ENCODE data around the gene HBM. TPM values are rescaled to one million over a fixed set of nuclear protein-coding genes. Genes with fewer than 3 reads are reported as not detected.
"Not testable (repeated sequence)": the region's sequence is repeated elsewhere in the genome, so short reads cannot be mapped to it uniquely, and the experiment has no call there.

HBM gene
- total RNA-seq, 1 experiment from 2014 or later = not detected

DNA sequence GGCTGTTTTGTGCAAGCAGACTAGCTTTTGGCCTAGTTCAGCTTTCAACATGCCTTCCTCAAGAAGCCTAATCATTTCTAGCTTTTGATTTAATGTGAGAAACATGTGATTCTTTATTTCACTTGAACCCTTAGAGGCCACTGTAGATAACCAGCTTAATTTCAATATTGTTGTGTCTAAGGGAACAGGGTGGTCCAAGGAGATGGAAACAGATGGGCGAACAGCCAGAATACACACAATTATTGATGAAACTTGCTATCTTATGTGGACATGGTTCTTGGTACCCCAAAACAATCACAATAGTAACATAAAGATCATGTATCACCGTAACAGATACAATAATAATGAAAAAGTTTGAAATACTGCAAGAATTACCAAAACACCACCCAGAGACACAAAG is 32.1 kb upstream of the HBM start:
- Histone ChIP-seq H3K27me3 (no peaks in the 10 kb centered on the region), H3K4me3 (no peak overlapping the region), H3K36me3 (no peaks in the 10 kb centered on the region), H3K9me3 (replicated peaks) (no peaks in the 10 kb centered on the region), H3K4me1 (no peaks in the 10 kb centered on the region), H3K27ac (no peak overlapping the region)
- no peak for DNase-seq

DNA sequence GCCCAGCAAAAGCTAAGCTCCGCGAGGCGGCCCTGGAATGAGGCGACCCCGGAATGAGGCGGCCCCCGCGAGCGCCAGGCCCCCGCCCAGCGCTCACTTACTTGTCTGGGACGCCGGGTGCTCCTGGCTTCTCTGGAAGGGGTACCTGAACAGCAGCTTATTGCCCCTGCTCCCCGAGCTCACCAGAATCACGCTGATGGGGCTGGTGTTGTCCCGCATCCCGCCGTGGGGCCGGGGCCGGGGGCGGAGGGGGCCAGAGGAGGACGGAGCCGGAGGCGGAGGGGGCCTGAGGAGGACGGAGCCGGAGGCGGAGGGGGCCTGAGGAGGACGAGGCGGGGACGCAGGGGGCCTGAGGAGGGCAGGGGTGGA is 27.7 kb upstream of the HBM start:
- peak overlapping the region; percentile 52 for H3K27ac ChIP-seq
- DNase-seq = peak; percentile 27 to 44
- H3K36me3 ChIP-seq = no peaks in the 10 kb centered on the region
- H3K4me3 ChIP-seq = peak overlapping the region; percentile 70
- H3K9me3 ChIP-seq (replicated peaks) = no peaks in the 10 kb centered on the region
- no peaks in the 10 kb centered on the region for H3K27me3 ChIP-seq
- H3K4me1 ChIP-seq = no peaks in the 10 kb centered on the region

DNA sequence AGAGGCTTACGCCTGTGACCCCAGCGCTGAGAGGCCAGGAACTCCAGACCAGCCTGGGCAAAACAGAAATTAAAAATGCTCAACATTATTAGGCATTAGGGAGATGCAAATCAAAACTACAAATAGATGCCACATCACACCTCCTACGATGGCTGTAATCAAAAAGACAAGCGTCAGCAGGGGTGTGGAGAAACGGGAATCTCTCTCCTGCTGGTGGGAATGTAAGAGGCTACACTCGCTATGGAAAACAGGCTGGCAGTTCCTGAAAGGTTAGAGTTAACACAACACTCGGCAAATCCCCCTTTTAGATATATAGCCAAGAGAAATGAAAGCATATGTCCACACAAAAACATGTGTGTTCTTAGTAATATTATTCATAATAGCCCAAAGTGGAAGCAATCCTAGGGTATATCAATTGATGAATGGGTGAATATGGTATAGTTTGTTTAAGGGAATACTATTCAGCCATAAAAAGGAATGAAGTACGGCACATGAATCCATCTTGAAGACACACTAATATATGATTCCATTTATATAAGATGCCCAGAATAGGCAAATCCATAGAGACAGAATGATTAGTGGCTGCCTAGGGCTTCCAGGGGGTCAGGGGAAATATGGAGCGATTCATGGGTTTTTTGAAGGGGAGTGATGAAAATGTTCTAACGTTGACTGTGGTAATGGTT is 25.5 kb upstream of the HBM start:
- no peaks in the 10 kb centered on the region for H3K36me3 ChIP-seq
- no peaks in the 10 kb centered on the region for H3K27me3 ChIP-seq
- no peak for DNase-seq
- no peaks in the 10 kb centered on the region for H3K4me1 ChIP-seq
- no peaks in the 10 kb centered on the region for H3K9me3 ChIP-seq (replicated peaks)
- H3K27ac ChIP-seq = no peak overlapping the region
- H3K4me3 ChIP-seq = no peak overlapping the region

DNA sequence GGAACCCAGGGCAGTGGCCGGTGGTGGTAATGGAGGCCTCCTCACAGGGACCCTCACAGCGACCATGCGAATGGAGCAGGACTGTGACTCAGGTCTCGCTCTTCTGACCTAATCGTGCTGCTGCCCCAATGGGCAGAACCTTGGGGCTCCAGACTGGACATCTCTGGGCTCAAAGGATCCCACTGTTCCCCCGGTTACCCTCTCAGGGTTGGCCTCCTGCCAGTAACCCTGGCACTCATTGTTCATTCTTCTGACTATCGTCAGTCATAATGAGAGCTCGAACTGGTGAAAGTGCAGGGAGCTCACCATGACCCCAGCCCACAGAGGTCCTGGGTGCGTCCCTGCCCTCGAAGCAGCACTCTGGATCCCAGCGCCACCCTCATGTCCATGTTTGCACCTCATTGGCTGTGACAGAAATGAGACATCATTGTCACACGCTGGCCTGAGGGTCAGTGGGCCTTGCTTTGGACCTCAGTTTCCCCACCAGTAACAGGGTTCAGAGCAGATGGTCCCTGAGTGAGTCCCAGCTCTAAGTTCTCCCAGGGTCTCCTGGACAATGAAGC is 23.3 kb upstream of the HBM start:
- H3K27ac ChIP-seq = no peak overlapping the region
- H3K4me3 ChIP-seq = no peak overlapping the region
- no peaks in the 10 kb centered on the region for H3K27me3 ChIP-seq

DNA sequence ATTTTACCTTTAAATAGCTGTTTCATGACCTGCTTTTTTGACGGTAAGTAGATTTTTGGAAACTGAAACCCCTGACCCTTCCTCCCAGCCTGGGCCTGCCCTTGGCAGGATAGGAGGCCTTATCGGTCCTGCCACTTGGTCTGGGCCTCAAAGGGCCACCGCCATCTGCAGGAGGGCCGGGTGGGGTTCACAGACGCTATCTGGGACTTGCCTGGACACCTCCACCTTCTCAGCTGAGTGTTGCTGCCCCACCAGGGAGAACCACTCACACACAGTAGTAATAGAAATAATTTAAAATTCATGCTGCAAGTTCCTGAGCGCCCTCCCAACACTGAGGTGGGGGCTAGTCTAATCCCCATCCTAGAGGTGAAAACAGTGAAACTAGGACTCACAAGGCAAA is 22.7 kb upstream of the HBM start:
- no peak overlapping the region for H3K27ac ChIP-seq
- no peaks in the 10 kb centered on the region for H3K4me1 ChIP-seq
- no peaks in the 10 kb centered on the region for H3K9me3 ChIP-seq (replicated peaks)
- H3K4me3 ChIP-seq = no peak overlapping the region
- H3K36me3 ChIP-seq = no peaks in the 10 kb centered on the region
- H3K27me3 ChIP-seq = no peaks in the 10 kb centered on the region
- DNase-seq = no peak

More for the DNA sequence above, 23.3 kb upstream of the HBM start:
- Histone ChIP-seq H3K36me3 (no peaks in the 10 kb centered on the region), H3K9me3 (replicated peaks) (no peaks in the 10 kb centered on the region), H3K4me1 (no peaks in the 10 kb centered on the region)
- no peak for DNase-seq

DNA sequence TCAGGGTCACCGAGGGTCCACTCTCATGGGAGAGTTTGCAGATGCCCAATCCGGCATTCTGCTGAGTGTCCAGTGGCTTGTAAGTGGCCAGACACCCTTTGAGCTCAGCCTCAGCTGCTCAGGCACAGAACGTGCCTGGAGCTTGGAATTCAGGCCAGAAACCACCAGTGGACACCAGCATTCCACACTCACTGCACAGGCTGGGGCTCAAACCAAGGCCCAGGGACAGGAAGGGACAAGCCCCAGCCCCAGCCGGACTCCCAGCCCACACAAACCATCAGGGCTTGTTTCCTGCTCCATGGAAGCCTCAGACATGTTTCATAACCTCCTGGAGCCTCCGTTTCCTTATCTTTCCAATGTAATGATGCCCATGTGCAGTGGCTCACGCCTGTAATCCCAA is 22.3 kb upstream of the HBM start:
- no peaks in the 10 kb centered on the region for H3K27me3 ChIP-seq
- no peak for DNase-seq
- no peaks in the 10 kb centered on the region for H3K4me1 ChIP-seq
- H3K36me3 ChIP-seq = no peaks in the 10 kb centered on the region
- H3K9me3 ChIP-seq (replicated peaks) = no peaks in the 10 kb centered on the region
- no peak overlapping the region for H3K27ac ChIP-seq
- no peak overlapping the region for H3K4me3 ChIP-seq

DNA sequence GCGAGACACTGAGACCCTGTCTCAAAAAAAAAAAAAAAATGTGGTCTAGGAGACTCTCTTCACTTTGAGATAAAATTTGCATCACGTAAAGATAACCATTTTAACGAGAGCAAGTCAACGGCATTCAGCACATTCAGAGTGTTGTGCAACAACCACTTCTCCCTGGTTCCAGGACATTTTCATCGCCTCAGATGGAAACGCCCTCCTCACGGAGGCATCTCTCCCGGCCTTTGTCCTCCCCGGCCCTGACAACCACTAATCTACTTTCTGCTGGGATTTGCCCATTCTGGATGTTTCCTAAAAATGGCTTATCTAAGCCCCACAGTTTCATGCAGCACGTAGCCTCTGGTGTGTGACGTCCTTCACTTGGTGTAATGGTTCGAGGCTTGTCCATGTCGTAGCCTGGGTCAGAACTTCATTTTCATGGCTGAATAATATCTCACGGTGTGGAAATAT is 21.0 kb upstream of the HBM start:
- no peaks in the 10 kb centered on the region for H3K36me3 ChIP-seq
- no peaks in the 10 kb centered on the region for H3K9me3 ChIP-seq (replicated peaks)
- DNase-seq = no peak

DNA sequence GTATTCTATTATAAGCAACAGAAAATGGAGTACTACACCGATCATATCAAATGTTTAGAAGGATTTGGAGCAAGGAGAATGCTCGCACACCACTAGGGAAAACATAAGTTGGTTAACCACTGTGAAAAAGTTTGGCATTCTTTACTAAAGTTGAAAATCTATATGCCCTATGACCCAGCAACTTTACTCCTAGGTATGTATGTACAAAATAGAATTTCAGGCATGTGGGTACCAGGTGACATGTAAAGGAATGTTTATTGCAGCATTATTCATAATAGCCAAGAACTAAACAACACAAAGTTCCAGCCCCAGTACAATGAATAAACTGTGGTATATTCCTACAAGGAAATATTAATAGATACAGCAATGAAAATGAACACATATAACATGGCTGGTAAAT is 19.1 kb upstream of the HBM start:
- H3K27ac ChIP-seq = no peak overlapping the region
- H3K4me1 ChIP-seq = peaks cover 5% of the 10 kb centered on the region; the same call in 1 of the 2 replicates
- no peaks in the 10 kb centered on the region for H3K27me3 ChIP-seq
- H3K36me3 ChIP-seq = no peaks in the 10 kb centered on the region
- DNase-seq = no peak
- H3K4me3 ChIP-seq = no peak overlapping the region
- H3K9me3 ChIP-seq (replicated peaks) = no peaks in the 10 kb centered on the region

More for the DNA sequence above, 21.0 kb upstream of the HBM start:
- Histone ChIP-seq H3K4me1 (peaks cover 5% of the 10 kb centered on the region; the same call in 1 of the 2 replicates), H3K4me3 (no peak overlapping the region), H3K27me3 (no peaks in the 10 kb centered on the region), H3K27ac (no peak overlapping the region)

GRCh38 chr16:149024-149660 is 16.6 kb upstream of the HBM start:
- DNase-seq = peak in 1 of 2 experiments; percentile 51
- Histone ChIP-seq H3K9me3 (replicated peaks) (no peaks in the 10 kb centered on the region), H3K27me3 (no peaks in the 10 kb centered on the region), H3K27ac (no peak overlapping the region), H3K36me3 (no peaks in the 10 kb centered on the region), H3K4me3 (no peak overlapping the region), H3K4me1 (peaks cover 5% of the 10 kb centered on the region; the same call in 1 of the 2 replicates)

- no peak for DNase-seq
- no peaks in the 10 kb centered on the region for H3K9me3 ChIP-seq (replicated peaks)
- no peak within 1 kb of the TSS for H3K27ac ChIP-seq
- H3K4me1 ChIP-seq = peaks cover 8% of the 10 kb centered on the region
- H3K36me3 ChIP-seq = no peaks in the 10 kb centered on the region
- no peaks in the 10 kb centered on the region for H3K27me3 ChIP-seq
- H3K4me3 ChIP-seq = no peak within 1 kb of the TSS
These were observed 13.3 kb upstream of the HBM start, which contains the start of gene HBZ for GRCh38 chr16:152141-153128. Gene HBZ (plus strand): TSS chr16:152644. CDS start chr16:152910, 266 bp downstream.

- not testable (repeated sequence) for H3K36me3 ChIP-seq; H3K27me3 ChIP-seq; H3K4me3 ChIP-seq; DNase-seq; H3K27ac ChIP-seq; H3K4me1 ChIP-seq; H3K9me3 ChIP-seq (replicated peaks)
These were observed 12.7 kb upstream of the HBM start for GRCh38 chr16:153129-153521.

DNA sequence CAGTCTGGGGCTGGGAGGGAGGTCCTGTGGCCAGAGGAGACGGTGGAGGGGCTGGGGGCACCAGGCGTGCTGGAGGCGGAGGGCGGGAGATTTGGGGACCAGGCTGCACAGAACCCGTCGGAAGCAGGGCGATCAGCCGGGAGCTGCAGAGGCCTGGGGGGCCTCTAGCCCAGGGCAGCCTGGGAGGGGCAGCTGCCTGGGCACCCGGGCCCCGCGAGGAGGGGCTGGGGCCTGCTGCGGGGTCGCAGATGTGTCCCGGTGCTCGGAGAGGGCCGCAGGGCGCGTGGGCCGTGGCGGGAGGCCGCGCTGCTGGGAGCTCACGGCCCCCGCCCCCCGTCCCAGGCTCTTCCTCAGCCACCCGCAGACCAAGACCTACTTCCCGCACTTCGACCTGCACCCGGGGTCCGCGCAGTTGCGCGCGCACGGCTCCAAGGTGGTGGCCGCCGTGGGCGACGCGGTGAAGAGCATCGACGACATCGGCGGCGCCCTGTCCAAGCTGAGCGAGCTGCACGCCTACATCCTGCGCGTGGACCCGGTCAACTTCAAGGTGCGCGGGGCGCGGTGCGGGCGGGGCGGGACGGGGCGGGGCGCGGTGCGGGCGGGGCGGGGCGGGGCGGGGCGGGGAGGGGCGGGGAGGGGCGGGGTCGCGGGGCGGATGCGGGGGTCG is 12.1 kb upstream of the HBM start:
- H3K27me3 ChIP-seq; H3K4me3 ChIP-seq; DNase-seq; H3K36me3 ChIP-seq; H3K9me3 ChIP-seq (replicated peaks); H3K4me1 ChIP-seq; H3K27ac ChIP-seq: not testable (repeated sequence)

GRCh38 chr16:154217-155030 is 11.4 kb upstream of the HBM start:
- Histone ChIP-seq H3K27ac (peak overlapping the region; percentile 15), H3K27me3 (no peaks in the 10 kb centered on the region), H3K9me3 (replicated peaks) (no peaks in the 10 kb centered on the region), H3K36me3 (no peaks in the 10 kb centered on the region), H3K4me1 (peaks cover 3% of the 10 kb centered on the region; the same call in 1 of the 2 replicates), H3K4me3 (peak overlapping the region; percentile 60)
- peak; percentile 78 to 84 for DNase-seq
